GM19395 (cell line): ENCODE measurements around the gene PTOV1.
A peak's percentile ranks its signal among the peaks of the same experiment; 100 is the strongest.

Source experiments
- ATAC-seq: cut with Tn5 transposase; IDR thresholded peaks from one replicate; pipeline ENCODE4 v1.9.1; 2021; ENCODE audit warnings: mild to moderate bottlenecking, moderate library complexity; ENCODE audit not compliant: unreplicated experiment

Gene PTOV1

GRCh38 chr19:49887665-49888509 lies 36.9 kb downstream of the PTOV1 start:
- ATAC-seq, result no peak

- ATAC-seq, result no peak
Observed at GRCh38 chr19:49888510-49888824, 37.5 kb downstream of the PTOV1 start.

- ATAC-seq, result no peak
Observed at GRCh38 chr19:49889038-49889686, 38.2 kb downstream of the PTOV1 start.

- no peak for ATAC-seq
Observed at GRCh38 chr19:49889687-49890348, 38.9 kb downstream of the PTOV1 start.

GRCh38 chr19:49890349-49891311 lies 39.7 kb downstream of the PTOV1 start:
- no peak for ATAC-seq

- ATAC-seq, result no peak
Observed at GRCh38 chr19:49891393-49891792, 40.4 kb downstream of the PTOV1 start.

GRCh38 chr19:49892716-49893115 lies 41.8 kb downstream of the PTOV1 start:
- no peak for ATAC-seq

- ATAC-seq, result no peak
Observed at GRCh38 chr19:49894011-49894664, 43.2 kb downstream of the PTOV1 start.

GRCh38 chr19:49894879-49895565 lies 44.1 kb downstream of the PTOV1 start:
- no peak for ATAC-seq

- ATAC-seq, result no peak
Observed at GRCh38 chr19:49895566-49896297, 44.8 kb downstream of the PTOV1 start.

GRCh38 chr19:49896863-49897621 lies 46.1 kb downstream of the PTOV1 start, which contains the start of gene IL4I1:
IL4I1 (minus strand) TSS chr19:49896887; CDS start chr19:49896160, 727 bp downstream.
- peak; percentile 55 for ATAC-seq

- no peak for ATAC-seq
Observed at GRCh38 chr19:49904136-49904535, 53.2 kb downstream of the PTOV1 start.

GRCh38 chr19:49906879-49907564 lies 56.1 kb downstream of the PTOV1 start:
- no peak for ATAC-seq

GRCh38 chr19:49907745-49908446 lies 56.9 kb downstream of the PTOV1 start:
- ATAC-seq, result no peak

- no peak for ATAC-seq
Observed at GRCh38 chr19:49908480-49909420, 57.8 kb downstream of the PTOV1 start.

GRCh38 chr19:49910179-49910578 lies 59.2 kb downstream of the PTOV1 start:
- no peak for ATAC-seq
